ENCODE data around the gene FGF18.

Gene FGF18

GRCh38 chr5:171505473-171506043 lies 86.1 kb downstream of the FGF18 start:
- DNase-seq, result no peak

- DNase-seq, result no peak
Measured at GRCh38 chr5:171506951-171507350, 87.5 kb downstream of the FGF18 start.
